Measurements from ENCODE around the gene A1BG.

A1BG gene, protein sequence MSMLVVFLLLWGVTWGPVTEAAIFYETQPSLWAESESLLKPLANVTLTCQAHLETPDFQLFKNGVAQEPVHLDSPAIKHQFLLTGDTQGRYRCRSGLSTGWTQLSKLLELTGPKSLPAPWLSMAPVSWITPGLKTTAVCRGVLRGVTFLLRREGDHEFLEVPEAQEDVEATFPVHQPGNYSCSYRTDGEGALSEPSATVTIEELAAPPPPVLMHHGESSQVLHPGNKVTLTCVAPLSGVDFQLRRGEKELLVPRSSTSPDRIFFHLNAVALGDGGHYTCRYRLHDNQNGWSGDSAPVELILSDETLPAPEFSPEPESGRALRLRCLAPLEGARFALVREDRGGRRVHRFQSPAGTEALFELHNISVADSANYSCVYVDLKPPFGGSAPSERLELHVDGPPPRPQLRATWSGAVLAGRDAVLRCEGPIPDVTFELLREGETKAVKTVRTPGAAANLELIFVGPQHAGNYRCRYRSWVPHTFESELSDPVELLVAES

DNA sequence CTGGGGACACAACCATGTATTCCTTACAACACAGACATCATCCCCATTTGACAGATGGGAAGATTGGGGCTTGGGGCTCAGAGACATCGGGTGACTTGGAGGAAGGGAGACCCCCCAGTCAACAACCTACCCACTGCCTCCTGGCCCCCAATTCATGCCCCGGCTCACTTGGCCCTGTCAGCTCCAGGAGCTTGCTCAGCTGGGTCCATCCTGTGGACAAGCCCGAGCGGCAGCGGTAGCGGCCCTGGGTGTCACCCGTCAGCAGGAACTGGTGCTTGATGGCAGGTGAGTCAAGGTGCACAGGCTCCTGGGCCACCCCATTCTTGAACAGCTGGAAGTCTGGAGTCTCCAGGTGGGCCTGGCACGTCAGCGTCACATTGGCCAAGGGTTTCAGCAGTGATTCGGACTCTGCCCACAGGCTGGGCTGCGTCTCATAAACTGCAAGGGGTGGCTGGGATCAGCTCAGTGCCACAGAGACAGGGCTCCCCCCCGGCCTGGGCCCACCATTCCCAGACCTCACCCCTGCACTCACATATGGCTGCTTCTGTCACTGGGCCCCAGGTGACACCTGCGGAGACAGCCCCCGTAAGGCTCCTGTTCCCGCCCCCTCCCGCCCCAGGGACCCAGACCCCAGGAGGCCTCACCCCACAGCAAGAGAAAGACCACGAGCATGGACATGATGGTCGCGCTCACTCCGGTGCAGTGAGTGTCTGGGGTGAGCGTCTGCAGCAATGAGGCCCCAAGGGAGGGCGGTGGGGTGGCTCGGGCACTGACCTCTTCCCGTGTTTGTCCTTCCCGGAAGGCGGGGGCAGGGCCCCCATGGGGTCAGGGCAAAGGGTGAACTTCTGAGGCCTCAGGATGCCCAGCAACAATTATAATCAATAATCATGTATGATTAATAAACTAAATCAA, at the start of gene A1BG:
A1BG (minus strand) TSS at position 733 of the 912 bp plus-strand sequence; CDS start at position 678, 55 bp downstream.
- no peak for DNase-seq (ENCODE audit: low spot score)

GRCh38 chr19:58401840-58402421, 48.6 kb upstream of the A1BG start:
- no peak for DNase-seq (ENCODE audit: low spot score)
- TF ChIP-seq CTCF (IDR thresholded peaks at IDR 0.05; ENCODE audit: extremely low read depth, insufficient read depth, missing control alignments): no peak
- in situ Hi-C loops (cut with MboI; ENCODE audit: low pct_unique_long_range_greater_than_20kb, low sequenced_read_pairs, unreplicated experiment): no loop called here

More for the DNA sequence above, at the start of gene A1BG:
- in situ Hi-C loops (cut with MboI; ENCODE audit: low pct_unique_long_range_greater_than_20kb, low sequenced_read_pairs, unreplicated experiment): no loop called here
- TF ChIP-seq CTCF (IDR thresholded peaks at IDR 0.05; ENCODE audit: extremely low read depth, insufficient read depth, missing control alignments): no peak

- peak; percentile 9 for TF ChIP-seq CTCF (IDR thresholded peaks at IDR 0.05; ENCODE audit: extremely low read depth, insufficient read depth, missing control alignments)
- peak; percentile 99 for DNase-seq (ENCODE audit: low spot score)
- in situ Hi-C loops (cut with MboI; ENCODE audit: low pct_unique_long_range_greater_than_20kb, low sequenced_read_pairs, unreplicated experiment): no loop called here
These were observed 47.9 kb upstream of the A1BG start for GRCh38 chr19:58400916-58401839.

- in situ Hi-C loops (cut with MboI; ENCODE audit: low pct_unique_long_range_greater_than_20kb, low sequenced_read_pairs, unreplicated experiment): no loop called here
- TF ChIP-seq CTCF (IDR thresholded peaks at IDR 0.05; ENCODE audit: extremely low read depth, insufficient read depth, missing control alignments): no peak
- DNase-seq (ENCODE audit: low spot score): no peak
These were observed 47.1 kb upstream of the A1BG start for GRCh38 chr19:58400316-58400915.

- in situ Hi-C loops (cut with MboI; ENCODE audit: low pct_unique_long_range_greater_than_20kb, low sequenced_read_pairs, unreplicated experiment): no loop called here
- no peak for DNase-seq (ENCODE audit: low spot score)
- no peak for TF ChIP-seq CTCF (IDR thresholded peaks at IDR 0.05; ENCODE audit: extremely low read depth, insufficient read depth, missing control alignments)
These were observed 46.6 kb upstream of the A1BG start for GRCh38 chr19:58399903-58400302.
